ENCODE results near the gene LTBP4.
A peak's percentile ranks its signal among the peaks of the same experiment; 100 is the strongest.

DNA sequence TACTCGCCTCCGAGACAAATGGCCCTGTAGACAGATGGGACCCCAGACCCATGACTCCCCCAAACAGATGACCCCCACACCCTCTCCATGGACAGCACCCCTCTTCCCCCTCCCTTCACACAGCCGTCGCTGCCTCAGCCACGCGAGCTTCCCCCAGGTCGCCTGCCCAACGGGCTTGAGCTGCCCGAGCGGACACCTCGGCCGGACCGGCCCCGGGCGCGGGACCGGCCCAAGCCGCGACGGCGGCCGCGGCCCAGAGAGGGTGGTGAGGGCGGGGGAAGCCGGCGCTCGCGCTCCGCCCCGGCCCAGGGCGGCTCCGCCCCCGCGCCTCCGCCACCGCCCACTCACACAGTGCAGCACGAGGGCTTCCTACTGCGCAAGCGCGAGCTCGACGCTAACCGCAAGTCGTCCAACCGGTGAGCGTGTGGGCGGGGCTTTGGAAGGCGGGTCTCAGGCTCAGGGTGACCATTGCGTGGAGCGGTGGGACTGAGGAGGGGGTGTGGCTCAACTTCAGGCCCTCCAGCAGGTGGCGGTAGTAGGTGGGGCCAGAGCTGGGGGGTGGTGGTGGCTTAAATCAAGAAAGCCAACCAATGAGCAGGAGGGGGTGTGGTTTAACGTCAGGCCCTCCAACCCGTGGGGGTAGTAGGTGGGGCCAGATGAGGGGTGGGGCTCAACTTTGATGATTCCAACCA is 30.7 kb upstream of the LTBP4 start:
- TF ChIP-seq POLR2A (IDR thresholded peaks at IDR 0.05), result peak; percentile 54
- TF ChIP-seq, protein P1, sequence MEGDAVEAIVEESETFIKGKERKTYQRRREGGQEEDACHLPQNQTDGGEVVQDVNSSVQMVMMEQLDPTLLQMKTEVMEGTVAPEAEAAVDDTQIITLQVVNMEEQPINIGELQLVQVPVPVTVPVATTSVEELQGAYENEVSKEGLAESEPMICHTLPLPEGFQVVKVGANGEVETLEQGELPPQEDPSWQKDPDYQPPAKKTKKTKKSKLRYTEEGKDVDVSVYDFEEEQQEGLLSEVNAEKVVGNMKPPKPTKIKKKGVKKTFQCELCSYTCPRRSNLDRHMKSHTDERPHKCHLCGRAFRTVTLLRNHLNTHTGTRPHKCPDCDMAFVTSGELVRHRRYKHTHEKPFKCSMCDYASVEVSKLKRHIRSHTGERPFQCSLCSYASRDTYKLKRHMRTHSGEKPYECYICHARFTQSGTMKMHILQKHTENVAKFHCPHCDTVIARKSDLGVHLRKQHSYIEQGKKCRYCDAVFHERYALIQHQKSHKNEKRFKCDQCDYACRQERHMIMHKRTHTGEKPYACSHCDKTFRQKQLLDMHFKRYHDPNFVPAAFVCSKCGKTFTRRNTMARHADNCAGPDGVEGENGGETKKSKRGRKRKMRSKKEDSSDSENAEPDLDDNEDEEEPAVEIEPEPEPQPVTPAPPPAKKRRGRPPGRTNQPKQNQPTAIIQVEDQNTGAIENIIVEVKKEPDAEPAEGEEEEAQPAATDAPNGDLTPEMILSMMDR (IDR thresholded peaks at IDR 0.05), result peak in 2 of 4 donors; percentile 30 to 40
